ENCODE results near the gene ACER3.
"Not testable (repeated sequence)": the region's sequence is repeated elsewhere in the genome, so short reads cannot be mapped to it uniquely, and the experiment has no call there.

The ACER3 gene

GRCh38 chr11:76962583-76963416 is 102.1 kb downstream of the ACER3 start:
- H4K20me1 ChIP-seq (ENCODE audit: insufficient read depth, low read length) = no peaks in the 10 kb centered on the region
- H3K79me2 ChIP-seq (ENCODE audit: low read length) = no peaks in the 10 kb centered on the region
- no peak overlapping the region for H3K9ac ChIP-seq (ENCODE audit: low read length)
- peaks cover 4% of the 10 kb centered on the region for H3K36me3 ChIP-seq (replicated peaks; ENCODE audit: low read depth, low read length)
- no peak overlapping the region for H3K4me3 ChIP-seq (ENCODE audit: low read length)
- no peak overlapping the region for H3K4me2 ChIP-seq (ENCODE audit: low read length)
- peaks cover 8% of the 10 kb centered on the region; the same call in 1 of the 2 replicates for H3K4me1 ChIP-seq (ENCODE audit: low read length)
- no peak overlapping the region for H2AFZ ChIP-seq (ENCODE audit: low read depth, low read length)
- no peaks in the 10 kb centered on the region for H3K27me3 ChIP-seq (ENCODE audit: low read depth, low read length)
- no peak for TF ChIP-seq CTCF (IDR thresholded peaks at IDR 0.05; ENCODE audit: low read depth, low read length)
- no peak for TF ChIP-seq EZH2phosphoT487 (IDR thresholded peaks at IDR 0.05; ENCODE audit: low read depth)
- no peak overlapping the region for H3K27ac ChIP-seq (ENCODE audit: low read length)
- H3K9me3 ChIP-seq (ENCODE audit: insufficient read depth, low read length) = no peaks in the 10 kb centered on the region

DNA sequence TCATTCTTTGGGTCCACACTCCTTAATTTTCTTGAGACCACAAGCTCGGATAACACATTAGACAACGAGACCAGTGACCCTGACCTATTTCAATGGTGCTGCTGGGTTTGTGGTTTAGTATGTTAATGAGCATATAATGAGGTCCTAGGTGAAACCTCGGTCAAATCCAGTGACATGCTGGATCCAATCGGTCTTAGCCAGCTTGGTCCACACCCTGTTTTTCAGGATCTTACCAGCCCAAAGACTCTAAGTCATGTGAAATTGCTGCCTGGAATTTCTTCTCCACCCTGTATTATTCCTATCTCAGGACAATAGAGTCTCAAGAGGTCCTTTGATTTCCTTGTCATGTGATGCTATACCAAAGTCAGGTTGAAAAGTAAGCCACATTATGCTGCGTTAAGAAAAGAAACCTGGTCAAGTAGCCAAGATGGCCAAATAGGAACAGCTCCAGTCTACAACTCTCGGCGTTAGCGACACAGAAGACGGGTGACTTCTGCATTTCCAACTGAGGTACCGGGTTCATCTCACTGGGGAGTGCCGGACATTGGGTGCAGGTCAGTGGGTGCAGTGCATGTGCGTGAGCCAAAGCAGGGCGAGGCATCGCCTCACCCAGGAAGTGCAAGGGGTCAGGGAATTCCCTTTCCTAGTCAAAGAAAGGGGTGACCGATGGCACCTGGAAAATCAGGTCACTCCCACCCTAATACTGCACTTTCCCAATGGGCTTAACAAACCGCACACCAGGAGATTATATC is 102.9 kb downstream of the ACER3 start:
- H2AFZ ChIP-seq (ENCODE audit: low read depth, low read length); H3K9me3 ChIP-seq (ENCODE audit: insufficient read depth, low read length); H4K20me1 ChIP-seq (ENCODE audit: insufficient read depth, low read length); H3K4me2 ChIP-seq (ENCODE audit: low read length); H3K27me3 ChIP-seq (ENCODE audit: low read depth, low read length); H3K27ac ChIP-seq (ENCODE audit: low read length); H3K36me3 ChIP-seq (replicated peaks; ENCODE audit: low read depth, low read length); H3K4me3 ChIP-seq (ENCODE audit: low read length); H3K79me2 ChIP-seq (ENCODE audit: low read length); H3K4me1 ChIP-seq (ENCODE audit: low read length); H3K9ac ChIP-seq (ENCODE audit: low read length): not testable (repeated sequence)

GRCh38 chr11:76972051-76972450 is 111.3 kb downstream of the ACER3 start:
- Histone ChIP-seq H3K36me3 (replicated peaks; ENCODE audit: low read depth, low read length) (peaks cover 8% of the 10 kb centered on the region), H2AFZ (ENCODE audit: low read depth, low read length) (no peak overlapping the region), H3K9me3 (ENCODE audit: insufficient read depth, low read length) (peaks cover 11% of the 10 kb centered on the region; the same call in 1 of the 2 replicates), H3K9ac (ENCODE audit: low read length) (no peak overlapping the region), H3K4me1 (ENCODE audit: low read length) (no peaks in the 10 kb centered on the region), H3K27me3 (ENCODE audit: low read depth, low read length) (no peaks in the 10 kb centered on the region), H3K79me2 (ENCODE audit: low read length) (no peaks in the 10 kb centered on the region), H3K4me2 (ENCODE audit: low read length) (no peak overlapping the region), H3K4me3 (ENCODE audit: low read length) (no peak overlapping the region), H3K27ac (ENCODE audit: low read length) (no peak overlapping the region), H4K20me1 (ENCODE audit: insufficient read depth, low read length) (no peaks in the 10 kb centered on the region)
- TF ChIP-seq CTCF (IDR thresholded peaks at IDR 0.05; ENCODE audit: low read depth, low read length) (no peak), EZH2phosphoT487 (IDR thresholded peaks at IDR 0.05; ENCODE audit: low read depth) (no peak)

GRCh38 chr11:76974179-76974891 is 113.6 kb downstream of the ACER3 start:
- Histone ChIP-seq H3K27ac (ENCODE audit: low read length) (no peak overlapping the region), H3K36me3 (replicated peaks; ENCODE audit: low read depth, low read length) (peaks cover 26% of the 10 kb centered on the region), H3K4me1 (ENCODE audit: low read length) (no peaks in the 10 kb centered on the region), H3K9ac (ENCODE audit: low read length) (no peak overlapping the region), H3K4me3 (ENCODE audit: low read length) (no peak overlapping the region), H4K20me1 (ENCODE audit: insufficient read depth, low read length) (no peaks in the 10 kb centered on the region), H3K4me2 (ENCODE audit: low read length) (no peak overlapping the region), H3K79me2 (ENCODE audit: low read length) (no peaks in the 10 kb centered on the region), H3K27me3 (ENCODE audit: low read depth, low read length) (no peaks in the 10 kb centered on the region), H3K9me3 (ENCODE audit: insufficient read depth, low read length) (peaks cover 11% of the 10 kb centered on the region), H2AFZ (ENCODE audit: low read depth, low read length) (no peak overlapping the region)
- TF ChIP-seq EZH2phosphoT487 (IDR thresholded peaks at IDR 0.05; ENCODE audit: low read depth) (no peak), CTCF (IDR thresholded peaks at IDR 0.05; ENCODE audit: low read depth, low read length) (peak; percentile 7; the same call in 1 of the 2 replicates)
